Retinal pigment epithelial cell (primary cell): ENCODE results near the gene RNLS.

Experiments
- DNase-seq: peaks from one replicate; pipeline ENCODE4 v3.0.0-alpha.2; 2010; ENCODE audit warnings: low read depth
- H3K4me3 ChIP-seq: 2 replicates; pipeline ENCODE4 v1.5.1; 2011; ENCODE audit warnings: mild to moderate bottlenecking, low read length, control low read depth, moderate library complexity
- CTCF ChIP-seq: conservative IDR thresholded peaks from 2 replicates; pipeline ENCODE4 v1.5.1; 2011; ENCODE audit warnings: low read depth, low read length, control low read depth, inconsistent platforms

Gene RNLS

GRCh38 chr10:88525371-88526069 lies 57.6 kb downstream of the RNLS start:
- H3K4me3 ChIP-seq, result no peak overlapping the region
- no peak for TF ChIP-seq CTCF
- peak; percentile 84 for DNase-seq

GRCh38 chr10:88523739-88524400 lies 59.2 kb downstream of the RNLS start:
- peak; percentile 1 for TF ChIP-seq CTCF
- no peak for DNase-seq
- H3K4me3 ChIP-seq, result no peak overlapping the region

GRCh38 chr10:88522715-88523114 lies 60.4 kb downstream of the RNLS start:
- no peak for DNase-seq
- H3K4me3 ChIP-seq, result no peak overlapping the region
- no peak for TF ChIP-seq CTCF

GRCh38 chr10:88521791-88522190 lies 61.3 kb downstream of the RNLS start:
- TF ChIP-seq CTCF, result no peak
- DNase-seq, result no peak
- no peak overlapping the region for H3K4me3 ChIP-seq

GRCh38 chr10:88515235-88515634 lies 67.9 kb downstream of the RNLS start:
- no peak overlapping the region for H3K4me3 ChIP-seq
- no peak for TF ChIP-seq CTCF
- no peak for DNase-seq

GRCh38 chr10:88512599-88512998 lies 70.5 kb downstream of the RNLS start:
- no peak for DNase-seq
- TF ChIP-seq CTCF, result no peak
- no peak overlapping the region for H3K4me3 ChIP-seq

GRCh38 chr10:88508796-88509195 lies 74.3 kb downstream of the RNLS start:
- TF ChIP-seq CTCF, result no peak
- no peak overlapping the region for H3K4me3 ChIP-seq
- DNase-seq, result no peak
